HG02885 (cell line): ENCODE results near the gene MACROH2A1.

Experiments used
- ATAC-seq: cut with Tn5 transposase; IDR thresholded peaks from one replicate; pipeline ENCODE4 v1.9.1; 2021; ENCODE audit warnings: mild to moderate bottlenecking; ENCODE audit not compliant: unreplicated experiment, poor library complexity

The MACROH2A1 gene

DNA sequence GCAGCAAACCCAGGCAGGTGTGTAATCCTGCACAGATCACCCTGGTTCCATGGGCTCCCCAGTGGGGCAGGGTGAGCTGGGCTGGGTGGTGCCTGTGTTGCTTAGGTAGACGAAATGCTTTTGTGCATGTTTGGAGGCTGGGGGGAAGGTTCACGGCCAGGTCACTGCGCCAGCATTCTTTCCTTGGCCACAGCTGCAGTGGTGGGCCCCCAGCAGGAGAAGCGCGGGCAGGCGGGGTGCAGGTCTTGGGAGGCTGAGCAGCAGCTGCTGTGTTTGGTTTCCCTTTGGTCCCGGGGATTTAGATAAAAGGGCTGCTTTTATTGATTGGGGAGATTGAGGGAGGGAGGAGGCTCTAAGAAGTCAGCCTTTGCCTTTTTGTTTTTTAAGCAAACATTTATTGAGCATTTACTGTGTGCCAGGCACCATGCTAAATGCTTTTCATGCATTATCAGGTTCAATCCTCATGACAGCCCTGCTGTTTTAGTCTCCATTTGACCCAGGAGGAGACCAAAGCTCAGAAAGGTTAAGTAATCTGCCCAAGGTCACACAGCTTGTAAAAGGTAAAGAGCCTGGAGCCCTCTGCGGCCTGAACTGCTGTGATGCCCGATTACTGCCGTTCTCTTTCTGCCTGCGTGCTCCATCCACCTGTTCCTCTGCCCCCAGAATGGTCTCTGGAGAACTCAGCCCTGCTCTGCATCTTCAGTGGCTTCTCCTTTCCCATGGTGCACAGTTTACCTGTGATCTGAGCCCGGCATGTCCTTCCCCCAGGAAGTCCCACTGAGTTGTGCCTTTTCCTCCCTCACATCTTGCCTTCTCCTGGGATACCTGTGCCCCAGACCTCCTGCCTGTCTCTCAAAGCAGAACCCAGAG lies 94.4 kb downstream of the MACROH2A1 start:
- ATAC-seq: no peak

DNA sequence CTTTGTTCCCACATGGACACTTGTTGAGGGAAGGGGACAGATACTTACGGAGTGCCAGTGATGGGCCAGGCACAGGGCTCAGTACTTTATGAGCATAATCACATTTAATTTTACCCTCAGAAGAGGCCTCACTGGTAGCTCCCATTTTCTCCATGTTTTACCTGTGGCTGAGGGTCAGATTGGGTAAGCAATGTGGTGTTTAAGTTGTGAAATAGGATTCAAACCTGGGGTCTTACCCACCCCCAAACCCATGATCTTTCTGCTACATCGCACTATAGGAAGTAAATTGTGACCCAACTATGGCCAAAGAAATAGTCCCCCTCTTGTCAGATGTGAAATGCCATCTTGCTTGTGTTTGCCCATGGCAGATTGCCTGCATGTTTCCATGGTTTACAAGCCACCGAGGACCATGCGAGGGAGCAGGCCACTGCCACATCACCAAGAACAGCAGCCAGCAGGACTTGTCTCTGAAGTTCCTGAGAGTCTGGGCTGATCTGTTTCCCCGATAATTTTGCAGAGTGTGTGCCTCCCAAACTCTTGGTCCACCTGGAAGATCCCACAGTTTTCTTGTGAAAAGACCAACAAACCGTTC lies 95.4 kb downstream of the MACROH2A1 start:
- no peak for ATAC-seq

DNA sequence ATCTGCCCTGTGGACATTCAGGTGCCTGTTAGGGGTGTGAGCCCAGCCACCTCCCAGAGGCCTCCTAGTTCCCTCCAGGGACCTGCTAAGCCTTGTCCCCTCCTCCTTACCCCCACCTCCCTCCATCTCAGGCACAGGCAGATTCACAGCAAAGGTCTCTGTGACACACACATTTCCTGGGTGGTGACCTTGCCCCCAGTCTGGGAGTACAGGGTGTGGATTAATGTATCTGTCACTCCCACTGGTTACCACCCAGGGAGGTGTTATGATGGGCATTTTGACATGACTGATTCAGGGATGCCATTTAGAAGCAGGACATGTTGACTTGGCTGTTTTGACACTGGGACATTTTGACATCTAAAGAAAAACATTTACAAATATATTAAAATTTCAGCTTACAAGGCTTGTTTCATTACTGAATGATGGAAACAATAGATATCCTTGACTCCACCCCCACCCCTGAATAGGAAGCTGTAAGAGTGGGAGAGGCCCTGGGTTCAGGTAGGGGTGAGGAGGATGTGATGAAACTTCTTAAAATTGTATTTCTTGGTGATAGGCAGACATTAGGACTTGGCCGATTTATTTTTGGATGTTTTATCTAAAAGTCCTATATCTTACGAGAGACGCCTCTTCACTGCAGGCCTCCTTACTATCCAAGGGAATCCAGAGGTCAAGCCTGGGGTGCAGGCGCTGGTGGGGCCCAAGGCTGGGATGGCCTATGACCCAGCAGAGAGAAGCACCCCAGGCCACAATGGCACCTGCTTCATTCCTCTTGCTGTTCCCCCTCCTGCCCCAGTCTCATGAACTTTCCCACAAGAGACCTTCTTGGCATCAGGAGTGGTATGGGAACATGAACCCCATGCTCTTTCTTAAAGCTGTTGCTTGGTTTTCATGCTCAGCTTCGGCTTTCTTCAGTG lies 101.9 kb downstream of the MACROH2A1 start:
- ATAC-seq: no peak

DNA sequence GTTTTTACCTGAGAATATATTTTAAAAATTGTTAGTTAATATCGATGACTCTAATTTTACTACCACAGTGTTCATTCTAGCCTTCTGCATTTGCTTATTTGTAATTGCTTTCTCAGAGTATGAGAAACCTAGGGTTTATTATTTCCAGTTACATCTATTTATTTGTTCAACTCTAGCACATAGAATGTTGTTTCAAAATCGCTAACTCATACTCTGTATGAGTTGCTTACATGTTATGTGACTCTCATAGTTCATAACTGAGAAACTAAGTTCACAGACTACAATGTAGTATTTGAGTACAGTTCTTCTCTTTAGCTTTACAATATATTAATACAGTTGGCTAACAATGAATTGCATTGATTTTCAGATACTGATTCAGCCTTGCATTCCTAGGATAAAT lies 103.2 kb downstream of the MACROH2A1 start:
- no peak for ATAC-seq

DNA sequence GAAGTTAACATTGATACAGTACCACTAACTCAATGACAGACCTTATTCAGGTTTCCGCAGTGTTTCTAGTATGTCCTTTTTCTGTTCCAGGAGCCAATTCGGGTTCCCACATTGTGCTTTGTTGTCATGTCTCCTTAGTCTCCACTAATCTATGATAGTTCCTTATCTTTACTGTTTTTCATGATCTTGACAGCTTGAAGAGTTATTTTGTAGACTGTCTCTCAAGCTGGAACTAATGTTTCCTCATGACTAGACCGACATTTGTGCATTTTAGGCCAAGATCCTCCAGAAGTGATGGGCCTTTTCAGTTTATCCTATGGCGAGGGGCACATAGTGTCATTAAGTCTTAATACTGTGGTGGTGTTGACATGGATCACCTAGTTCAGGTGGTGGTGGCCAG lies 104.2 kb downstream of the MACROH2A1 start:
- no peak for ATAC-seq

DNA sequence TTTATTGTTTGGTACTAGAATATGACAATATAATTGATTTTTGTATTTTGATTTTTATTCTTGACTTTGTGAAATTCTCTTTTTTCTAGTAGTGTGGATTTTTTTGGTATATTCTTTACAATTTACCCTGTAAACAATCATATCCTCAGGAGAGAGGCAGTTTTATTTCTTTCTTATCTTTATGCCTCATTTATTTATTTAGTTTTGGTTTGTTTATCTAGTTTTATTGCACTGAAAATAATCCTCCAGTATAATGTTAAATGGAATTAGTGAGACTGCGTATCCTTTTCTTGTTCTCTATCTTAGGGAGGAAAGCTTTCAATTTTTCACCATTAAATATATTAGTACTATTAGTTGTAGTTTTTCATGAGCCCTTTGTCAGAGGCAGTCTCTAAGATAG lies 109.4 kb downstream of the MACROH2A1 start:
- ATAC-seq: no peak

DNA sequence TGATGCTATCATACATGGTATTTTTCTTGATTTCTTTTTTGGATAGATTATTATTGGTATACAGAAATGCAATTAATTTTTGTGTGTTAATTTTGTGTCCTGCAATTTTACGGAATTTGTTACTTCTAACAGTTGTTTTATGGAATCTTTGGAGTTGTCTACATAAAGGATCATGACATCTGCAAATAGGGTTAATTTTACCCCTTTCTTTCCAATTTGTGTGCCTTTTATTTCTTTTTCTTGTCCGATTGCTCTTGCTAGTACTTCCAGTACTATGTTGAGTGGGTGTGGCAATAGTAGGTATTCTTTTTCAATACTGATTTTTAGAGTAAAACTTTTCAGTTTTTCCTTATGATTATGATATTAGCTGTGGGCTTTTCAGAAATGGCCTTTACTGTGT lies 111.5 kb downstream of the MACROH2A1 start:
- no peak for ATAC-seq
